ENCODE results near the gene SPNS1.

DNA sequence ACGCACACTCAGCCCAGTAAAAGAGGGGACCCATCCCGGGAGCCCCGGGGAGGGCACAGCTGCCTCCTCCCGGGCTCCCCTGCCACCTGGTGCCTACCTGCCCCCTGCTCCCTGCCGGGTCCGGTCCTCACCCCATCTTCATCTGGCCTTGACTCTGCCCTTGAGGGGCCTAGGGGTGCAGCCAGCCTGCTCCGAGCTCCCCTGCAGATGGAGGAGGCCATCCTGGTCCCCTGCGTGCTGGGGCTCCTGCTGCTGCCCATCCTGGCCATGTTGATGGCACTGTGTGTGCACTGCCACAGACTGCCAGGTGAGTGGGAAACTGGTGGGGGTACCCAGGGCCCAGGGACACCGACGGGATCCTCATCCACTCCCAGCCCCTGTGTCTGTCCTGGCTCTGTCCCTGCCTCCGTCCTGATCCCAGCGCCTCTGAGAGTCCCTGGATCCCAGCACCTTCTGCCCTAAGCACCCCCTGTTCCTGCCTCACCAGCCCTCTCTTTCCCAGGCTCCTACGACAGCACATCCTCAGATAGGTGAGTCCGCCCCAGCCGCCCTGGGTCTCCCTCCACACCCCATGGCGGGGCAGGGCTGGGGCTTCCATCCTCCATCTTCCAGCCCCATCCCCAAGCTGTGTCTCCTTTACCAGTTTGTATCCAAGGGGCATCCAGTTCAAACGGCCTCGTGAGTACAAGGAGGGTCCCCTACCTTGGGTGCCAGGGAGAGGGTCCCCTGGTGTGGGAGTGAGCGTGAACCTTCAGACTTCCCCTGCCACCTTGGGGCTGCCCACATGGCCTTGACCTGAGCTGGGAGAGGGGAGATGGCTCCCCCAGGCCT is 10.8 kb downstream of the SPNS1 start:
- no peak for TF ChIP-seq POLR2A (IDR thresholded peaks at IDR 0.05; ENCODE audit: control extremely low read depth in 1 of 2, low read depth in 2 of 2, low read length in 2 of 2)
- TF ChIP-seq, protein P1, sequence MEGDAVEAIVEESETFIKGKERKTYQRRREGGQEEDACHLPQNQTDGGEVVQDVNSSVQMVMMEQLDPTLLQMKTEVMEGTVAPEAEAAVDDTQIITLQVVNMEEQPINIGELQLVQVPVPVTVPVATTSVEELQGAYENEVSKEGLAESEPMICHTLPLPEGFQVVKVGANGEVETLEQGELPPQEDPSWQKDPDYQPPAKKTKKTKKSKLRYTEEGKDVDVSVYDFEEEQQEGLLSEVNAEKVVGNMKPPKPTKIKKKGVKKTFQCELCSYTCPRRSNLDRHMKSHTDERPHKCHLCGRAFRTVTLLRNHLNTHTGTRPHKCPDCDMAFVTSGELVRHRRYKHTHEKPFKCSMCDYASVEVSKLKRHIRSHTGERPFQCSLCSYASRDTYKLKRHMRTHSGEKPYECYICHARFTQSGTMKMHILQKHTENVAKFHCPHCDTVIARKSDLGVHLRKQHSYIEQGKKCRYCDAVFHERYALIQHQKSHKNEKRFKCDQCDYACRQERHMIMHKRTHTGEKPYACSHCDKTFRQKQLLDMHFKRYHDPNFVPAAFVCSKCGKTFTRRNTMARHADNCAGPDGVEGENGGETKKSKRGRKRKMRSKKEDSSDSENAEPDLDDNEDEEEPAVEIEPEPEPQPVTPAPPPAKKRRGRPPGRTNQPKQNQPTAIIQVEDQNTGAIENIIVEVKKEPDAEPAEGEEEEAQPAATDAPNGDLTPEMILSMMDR (IDR thresholded peaks at IDR 0.05; ENCODE audit: control extremely low read depth in 1 of 3, insufficient read depth in 1 of 3, low read depth in 1 of 3, low read length in 3 of 3), result no peak
- no peak for TF ChIP-seq POLR2AphosphoS5 (IDR thresholded peaks at IDR 0.05; ENCODE audit: low read depth, low read length)
- TF ChIP-seq, protein P2, sequence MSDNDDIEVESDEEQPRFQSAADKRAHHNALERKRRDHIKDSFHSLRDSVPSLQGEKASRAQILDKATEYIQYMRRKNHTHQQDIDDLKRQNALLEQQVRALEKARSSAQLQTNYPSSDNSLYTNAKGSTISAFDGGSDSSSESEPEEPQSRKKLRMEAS (IDR thresholded peaks at IDR 0.05), result no peak
- TF ChIP-seq, protein P3, sequence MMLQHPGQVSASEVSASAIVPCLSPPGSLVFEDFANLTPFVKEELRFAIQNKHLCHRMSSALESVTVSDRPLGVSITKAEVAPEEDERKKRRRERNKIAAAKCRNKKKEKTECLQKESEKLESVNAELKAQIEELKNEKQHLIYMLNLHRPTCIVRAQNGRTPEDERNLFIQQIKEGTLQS (IDR thresholded peaks at IDR 0.05; ENCODE audit: insufficient read depth, low read depth, low read length), result no peak
- TF ChIP-seq SUZ12 (IDR thresholded peaks at IDR 0.05; ENCODE audit: low read length), result no peak
- no peak for TF ChIP-seq FOSL1 (IDR thresholded peaks at IDR 0.05; ENCODE audit: insufficient read depth, low read depth, low read length)
- no peak for TF ChIP-seq RFX5 (IDR thresholded peaks at IDR 0.05; ENCODE audit: borderline replicate concordance, low read depth, low read length)
- TF ChIP-seq SP1 (IDR thresholded peaks at IDR 0.05; ENCODE audit: low read depth, low read length), result no peak
- TF ChIP-seq CREB1 (IDR thresholded peaks at IDR 0.05), result no peak
- TF ChIP-seq JUND (IDR thresholded peaks at IDR 0.05; ENCODE audit: low read length), result no peak

Measured in H1 (cell line).